IgD-negative memory B cell (primary cell): ENCODE results near the gene SF3B2. TPM values are rescaled to one million over a fixed set of nuclear protein-coding genes. Genes with fewer than 3 reads are reported as not detected.

Experiments
- H3K27ac Mint-ChIP-seq, 3 donors: one replicate each; pipeline ENCODE4 v1.8.0; 2020 to 2022; ENCODE audit warnings: mild to moderate bottlenecking in 3 of 3, mixed read lengths in 3 of 3, moderate library complexity in 1 of 3
- H3K27me3 Mint-ChIP-seq: one replicate; pipeline ENCODE4 v1.8.0; 2021; ENCODE audit warnings: mixed read lengths
- H3K36me3 Mint-ChIP-seq: one replicate; pipeline ENCODE4 v1.8.0; 2020; ENCODE audit warnings: mild to moderate bottlenecking, mixed read lengths
- H3K4me1 Mint-ChIP-seq, 3 donors: one replicate each; pipeline ENCODE4 v1.8.0; 2020 to 2022; ENCODE audit warnings: mixed read lengths in 3 of 3, mild to moderate bottlenecking in 1 of 3
- H3K4me3 Mint-ChIP-seq, 4 donors: one replicate each; pipeline ENCODE4 v1.8.0; 2020 to 2022; ENCODE audit warnings: mild to moderate bottlenecking in 4 of 4, mixed read lengths in 4 of 4, moderate library complexity in 3 of 4
- H3K9me3 Mint-ChIP-seq, 3 donors: one replicate each; pipeline ENCODE4 v1.8.0; 2020 to 2021; ENCODE audit warnings: mixed read lengths in 3 of 3, mild to moderate bottlenecking in 1 of 3
- polyA plus RNA-seq: library from polyadenylated mRNA; unstranded; fragments of 300-500 nt; fragmentation: Illumina TruSeq; gene quantifications from one replicate; pipeline ENCODE4 v1.2.3, GENCODE V29; 2021

The SF3B2 gene
- polyA plus RNA-seq, 1 donor from 2014 or later = 91.8 TPM

DNA sequence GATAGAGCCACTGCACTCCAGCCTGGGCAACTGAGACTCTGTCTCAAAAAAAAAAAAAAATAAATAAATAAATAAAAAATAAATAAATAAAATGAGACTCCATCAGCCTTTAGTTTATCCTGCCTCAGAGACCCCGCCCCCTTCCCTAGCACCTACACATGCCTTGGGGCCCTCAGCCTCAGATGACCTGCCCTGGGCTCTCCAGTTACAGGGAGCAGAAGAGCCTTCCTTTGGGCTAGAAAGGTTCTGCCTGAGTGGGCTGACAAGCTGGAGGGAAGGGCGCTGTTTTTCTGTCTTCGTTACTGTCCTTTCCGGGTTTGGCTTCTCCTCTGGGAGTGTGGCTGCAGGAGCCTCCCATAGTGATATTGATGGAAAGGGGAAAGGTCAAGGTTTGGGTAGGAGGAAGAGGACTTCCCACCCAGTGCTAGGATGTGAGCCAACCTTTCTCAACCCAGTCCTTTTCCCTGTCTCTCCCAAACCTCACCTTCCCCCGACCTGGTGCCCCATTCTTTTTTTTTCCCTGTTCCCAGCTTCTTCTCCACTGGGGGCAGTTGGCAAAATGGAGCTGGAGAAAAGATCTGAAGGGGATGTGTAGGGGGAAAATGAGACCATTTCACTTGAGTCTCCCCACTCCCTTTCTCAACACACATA is 1.5 kb upstream of the SF3B2 start:
- Mint-ChIP-seq H3K27ac (peak overlapping the region in 2 of 3 donors; percentile 95 to 100), H3K27me3 (peaks cover 6% of the 10 kb centered on the region), H3K36me3 (peaks cover 2% of the 10 kb centered on the region), H3K9me3 (no peaks in the 10 kb centered on the region), H3K4me3 (peak overlapping the region; percentile 70 to 100 (median 100)), H3K4me1 (peaks cover 8 to 18% (median 12%) of the 10 kb centered on the region in 3 donors)

GRCh38 chr11:66051371-66051765 is 796 bp upstream of the SF3B2 start:
- H3K27me3 Mint-ChIP-seq = peaks cover 6% of the 10 kb centered on the region

DNA sequence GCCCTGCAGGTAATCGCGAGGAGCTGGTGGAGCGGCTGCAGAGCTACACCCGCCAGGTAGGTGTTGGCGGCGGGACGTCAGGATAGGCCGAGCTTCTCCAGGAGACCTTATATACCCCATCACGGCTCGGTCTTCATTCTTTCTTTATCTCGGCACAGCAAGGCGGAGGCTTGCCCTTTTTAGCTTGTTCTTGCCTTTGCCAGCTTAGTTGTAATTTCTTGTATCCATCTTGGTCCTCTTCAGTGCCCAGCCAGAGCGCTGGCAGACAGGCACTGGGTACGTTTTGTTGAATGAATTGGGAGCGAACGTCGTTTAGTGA is 459 bp downstream of the SF3B2 start:
- no peaks in the 10 kb centered on the region for H3K9me3 Mint-ChIP-seq
- H3K36me3 Mint-ChIP-seq = peaks cover 2% of the 10 kb centered on the region
- H3K4me1 Mint-ChIP-seq = peaks cover 8 to 18% (median 10%) of the 10 kb centered on the region in 3 donors
- peak overlapping the region; percentile 99 to 100 (median 100) for H3K4me3 Mint-ChIP-seq
- H3K27me3 Mint-ChIP-seq = peaks cover 6% of the 10 kb centered on the region
- peak overlapping the region; percentile 95 to 100 (median 97) for H3K27ac Mint-ChIP-seq

More at GRCh38 chr11:66051371-66051765, 796 bp upstream of the SF3B2 start:
- peaks cover 2% of the 10 kb centered on the region for H3K36me3 Mint-ChIP-seq
- H3K27ac Mint-ChIP-seq = peak overlapping the region; percentile 95 to 100 (median 97)
- no peaks in the 10 kb centered on the region for H3K9me3 Mint-ChIP-seq
- peaks cover 8 to 18% (median 10%) of the 10 kb centered on the region in 3 donors for H3K4me1 Mint-ChIP-seq
- H3K4me3 Mint-ChIP-seq = peak overlapping the region; percentile 99 to 100 (median 100)

GRCh38 chr11:66055021-66055420 is 2.9 kb downstream of the SF3B2 start:
- Mint-ChIP-seq H3K36me3 (peaks cover 10% of the 10 kb centered on the region), H3K4me1 (peaks cover 8 to 18% (median 10%) of the 10 kb centered on the region in 3 donors), H3K9me3 (no peaks in the 10 kb centered on the region), H3K4me3 (peak overlapping the region in 2 of 4 donors; percentile 30 to 71), H3K27me3 (peaks cover 2% of the 10 kb centered on the region), H3K27ac (peak overlapping the region in 1 of 3 donors; percentile 25)

DNA sequence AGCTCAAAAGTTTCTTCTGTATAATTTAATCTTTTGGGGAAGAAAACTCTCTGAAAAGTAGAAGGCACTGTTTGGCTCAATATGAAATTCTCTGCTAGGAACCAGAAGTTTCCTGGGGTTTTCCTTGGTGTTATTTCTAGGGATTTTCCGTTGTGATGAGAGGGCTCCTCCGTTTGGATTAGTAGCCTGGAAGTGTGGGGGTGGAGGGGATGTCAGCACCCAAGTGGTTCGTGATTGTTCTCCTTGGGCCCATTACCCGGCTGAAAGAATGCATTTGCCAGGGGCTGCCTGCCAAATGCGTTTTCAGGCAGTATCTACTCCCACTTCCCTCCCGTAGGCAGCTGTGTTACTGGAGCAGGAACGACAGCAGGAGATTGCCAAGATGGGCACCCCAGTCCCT is 4.3 kb downstream of the SF3B2 start:
- Mint-ChIP-seq H3K9me3 (no peaks in the 10 kb centered on the region), H3K4me3 (peak overlapping the region in 1 of 4 donors; percentile 20), H3K4me1 (peaks cover 12 to 23% (median 17%) of the 10 kb centered on the region in 3 donors), H3K27me3 (no peaks in the 10 kb centered on the region), H3K36me3 (peaks cover 14% of the 10 kb centered on the region), H3K27ac (peak overlapping the region in 1 of 3 donors; percentile 39)

- Mint-ChIP-seq H3K27me3 (no peaks in the 10 kb centered on the region), H3K9me3 (no peaks in the 10 kb centered on the region), H3K4me1 (peaks cover 10 to 17% (median 13%) of the 10 kb centered on the region in 3 donors), H3K4me3 (peak overlapping the region in 1 of 4 donors; percentile 54), H3K27ac (peak overlapping the region in 2 of 3 donors; percentile 32), H3K36me3 (peaks cover 16% of the 10 kb centered on the region)
These were observed 8.0 kb downstream of the SF3B2 start for GRCh38 chr11:66059966-66060680.

DNA sequence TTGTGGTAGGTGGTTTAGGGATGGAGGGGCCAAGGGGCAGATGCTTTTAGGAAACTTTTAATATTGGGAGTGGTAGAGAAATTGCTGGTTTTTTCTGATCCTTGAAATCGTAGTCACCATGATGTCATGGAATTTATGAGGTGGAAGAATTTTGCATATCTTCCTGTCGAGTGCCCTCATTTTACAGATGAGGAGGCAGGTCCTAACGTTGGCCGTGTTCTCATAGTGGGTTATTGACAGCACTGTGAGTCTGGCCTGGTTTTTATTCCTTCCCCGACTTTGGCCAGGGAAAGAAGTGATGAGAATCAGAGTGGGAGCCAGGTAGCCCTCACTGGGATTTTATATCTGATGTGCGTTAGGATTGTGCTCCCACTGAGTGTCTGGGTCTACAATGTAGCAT is 9.1 kb downstream of the SF3B2 start:
- no peaks in the 10 kb centered on the region for H3K27me3 Mint-ChIP-seq
- H3K4me3 Mint-ChIP-seq = no peak overlapping the region
- H3K4me1 Mint-ChIP-seq = peaks cover 12 to 20% (median 13%) of the 10 kb centered on the region in 3 donors
- H3K36me3 Mint-ChIP-seq = peaks cover 22% of the 10 kb centered on the region
- peak overlapping the region in 2 of 3 donors; percentile 62 to 80 for H3K27ac Mint-ChIP-seq
- no peaks in the 10 kb centered on the region for H3K9me3 Mint-ChIP-seq

GRCh38 chr11:66062408-66062807 is 10.2 kb downstream of the SF3B2 start:
- Mint-ChIP-seq H3K27ac (no peak overlapping the region), H3K27me3 (no peaks in the 10 kb centered on the region), H3K36me3 (peaks cover 22% of the 10 kb centered on the region), H3K4me3 (no peak overlapping the region), H3K4me1 (peaks cover 17 to 26% (median 20%) of the 10 kb centered on the region in 3 donors), H3K9me3 (no peaks in the 10 kb centered on the region)

- Mint-ChIP-seq H3K36me3 (peaks cover 17% of the 10 kb centered on the region), H3K27me3 (no peaks in the 10 kb centered on the region), H3K27ac (peak overlapping the region in 1 of 3 donors; percentile 68), H3K9me3 (no peaks in the 10 kb centered on the region), H3K4me3 (peak overlapping the region in 1 of 4 donors; percentile 40), H3K4me1 (peaks cover 28 to 36% (median 29%) of the 10 kb centered on the region in 3 donors)
These were observed 11.7 kb downstream of the SF3B2 start for GRCh38 chr11:66063900-66064299.

- H3K4me1 Mint-ChIP-seq = peaks cover 33 to 42% (median 35%) of the 10 kb centered on the region in 3 donors
- H3K4me3 Mint-ChIP-seq = no peak overlapping the region
- H3K9me3 Mint-ChIP-seq = no peaks in the 10 kb centered on the region
- peak overlapping the region in 1 of 3 donors; percentile 53 for H3K27ac Mint-ChIP-seq
- H3K27me3 Mint-ChIP-seq = no peaks in the 10 kb centered on the region
- H3K36me3 Mint-ChIP-seq = peaks cover 15% of the 10 kb centered on the region
These were observed 12.4 kb downstream of the SF3B2 start for GRCh38 chr11:66064571-66064970.

- H3K27ac Mint-ChIP-seq = peak overlapping the region in 2 of 3 donors; percentile 88 to 95
- H3K36me3 Mint-ChIP-seq = peaks cover 15% of the 10 kb centered on the region
- H3K27me3 Mint-ChIP-seq = no peaks in the 10 kb centered on the region
- no peaks in the 10 kb centered on the region for H3K9me3 Mint-ChIP-seq
- peaks cover 27 to 38% (median 27%) of the 10 kb centered on the region in 3 donors for H3K4me1 Mint-ChIP-seq
- peak overlapping the region in 1 of 4 donors; percentile 91 for H3K4me3 Mint-ChIP-seq
These were observed 14.6 kb downstream of the SF3B2 start for GRCh38 chr11:66066751-66067150.

DNA sequence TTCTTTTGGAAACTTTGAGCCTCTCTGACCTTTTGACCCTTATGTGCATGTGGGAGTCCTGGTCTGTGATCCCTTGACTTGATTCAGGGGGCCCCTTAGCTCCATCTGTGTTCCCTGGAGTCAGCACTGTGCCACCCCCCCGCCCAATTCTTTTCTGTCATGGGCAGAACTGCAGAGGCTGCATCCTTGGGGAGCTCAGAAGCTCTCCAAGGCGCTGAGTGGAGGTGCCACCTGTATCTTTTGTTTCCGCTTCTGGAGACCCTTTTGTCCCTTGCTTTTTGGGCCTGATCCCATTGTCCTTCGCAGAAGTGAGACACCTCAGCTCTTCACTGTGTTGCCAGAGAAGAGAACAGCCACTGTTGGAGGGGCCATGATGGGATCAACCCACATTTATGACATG is 15.5 kb downstream of the SF3B2 start:
- peak overlapping the region; percentile 90 to 97 (median 95) for H3K27ac Mint-ChIP-seq
- H3K4me3 Mint-ChIP-seq = peak overlapping the region in 2 of 4 donors; percentile 60 to 91
- H3K9me3 Mint-ChIP-seq = no peaks in the 10 kb centered on the region
- no peaks in the 10 kb centered on the region for H3K27me3 Mint-ChIP-seq
- H3K36me3 Mint-ChIP-seq = peaks cover 15% of the 10 kb centered on the region
- H3K4me1 Mint-ChIP-seq = peaks cover 34 to 38% (median 36%) of the 10 kb centered on the region in 3 donors

GRCh38 chr11:66068154-66068821 is 16.1 kb downstream of the SF3B2 start:
- no peaks in the 10 kb centered on the region for H3K9me3 Mint-ChIP-seq
- no peaks in the 10 kb centered on the region for H3K27me3 Mint-ChIP-seq
- peak overlapping the region; percentile 85 to 91 (median 90) for H3K4me3 Mint-ChIP-seq
- H3K27ac Mint-ChIP-seq = peak overlapping the region; percentile 90 to 97 (median 95)
- peaks cover 39 to 44% (median 43%) of the 10 kb centered on the region in 3 donors for H3K4me1 Mint-ChIP-seq
- H3K36me3 Mint-ChIP-seq = peaks cover 15% of the 10 kb centered on the region

- Mint-ChIP-seq H3K27me3 (no peaks in the 10 kb centered on the region), H3K9me3 (no peaks in the 10 kb centered on the region), H3K4me3 (peak overlapping the region; percentile 86 to 93 (median 90)), H3K27ac (peak overlapping the region; percentile 90 to 97 (median 95)), H3K4me1 (peaks cover 44 to 47% (median 45%) of the 10 kb centered on the region in 3 donors), H3K36me3 (peaks cover 16% of the 10 kb centered on the region)
These were observed 17.0 kb downstream of the SF3B2 start for GRCh38 chr11:66068923-66069714.
